Activated T-cell treated with anti-CD3 and anti-CD28 coated beads, Interleukin-2, amount 50 U/mL, for 72 hours (primary cell): Measurements from ENCODE around the gene MANEAL. TPM values are rescaled to one million over a fixed set of nuclear protein-coding genes. Genes with fewer than 3 reads are reported as not detected.
"Not testable (repeated sequence)": the region's sequence is repeated elsewhere in the genome, so short reads cannot be mapped to it uniquely, and the experiment has no call there.

Experiments used
- ATAC-seq, 2 donors: fragments of 150-1000 bp; cut with Tn5 transposase; replicated peaks in 1 of 2; 2 replicates each; pipeline ENCODE4 v1.10.0; 2021; ENCODE audit warnings: moderate library complexity in 2 of 2, mild to moderate bottlenecking in 1 of 2
- DNase-seq, 2 donors: peaks; one replicate each; pipeline ENCODE4 v3.0.0; 2021 to 2022; ENCODE audit warnings: mixed read lengths in 1 of 2
- H3K27ac Mint-ChIP-seq: one replicate; pipeline ENCODE4 v1.8.0; 2022; ENCODE audit warnings: mild to moderate bottlenecking, moderate library complexity, mixed read lengths
- H3K27me3 Mint-ChIP-seq: one replicate; pipeline ENCODE4 v1.8.0; 2022; ENCODE audit warnings: low read depth, mixed read lengths
- H3K36me3 Mint-ChIP-seq, 2 donors: one replicate each; pipeline ENCODE4 v1.8.0; 2022; ENCODE audit warnings: mixed read lengths in 2 of 2, mild to moderate bottlenecking in 1 of 2; ENCODE audit not compliant: insufficient read depth in 2 of 2
- H3K4me1 Mint-ChIP-seq: one replicate; pipeline ENCODE4 v1.8.0; 2022; ENCODE audit warnings: low read depth, mixed read lengths
- H3K4me3 Mint-ChIP-seq, 2 donors: one replicate each; pipeline ENCODE4 v1.8.0; 2022; ENCODE audit warnings: mild to moderate bottlenecking in 2 of 2, mixed read lengths in 2 of 2, moderate library complexity in 2 of 2
- H3K9me3 Mint-ChIP-seq, 2 donors: one replicate each; pipeline ENCODE4 v1.8.0; 2022; ENCODE audit warnings: mixed read lengths in 2 of 2
- total RNA-seq, 2 donors: library from RNA; stranded (reverse); gene quantifications; one replicate each; pipeline ENCODE4 v1.2.3, GENCODE V29; 2022

The MANEAL gene
- total RNA-seq, 2 donors from 2014 or later, result 1.9 to 2.4 TPM

DNA sequence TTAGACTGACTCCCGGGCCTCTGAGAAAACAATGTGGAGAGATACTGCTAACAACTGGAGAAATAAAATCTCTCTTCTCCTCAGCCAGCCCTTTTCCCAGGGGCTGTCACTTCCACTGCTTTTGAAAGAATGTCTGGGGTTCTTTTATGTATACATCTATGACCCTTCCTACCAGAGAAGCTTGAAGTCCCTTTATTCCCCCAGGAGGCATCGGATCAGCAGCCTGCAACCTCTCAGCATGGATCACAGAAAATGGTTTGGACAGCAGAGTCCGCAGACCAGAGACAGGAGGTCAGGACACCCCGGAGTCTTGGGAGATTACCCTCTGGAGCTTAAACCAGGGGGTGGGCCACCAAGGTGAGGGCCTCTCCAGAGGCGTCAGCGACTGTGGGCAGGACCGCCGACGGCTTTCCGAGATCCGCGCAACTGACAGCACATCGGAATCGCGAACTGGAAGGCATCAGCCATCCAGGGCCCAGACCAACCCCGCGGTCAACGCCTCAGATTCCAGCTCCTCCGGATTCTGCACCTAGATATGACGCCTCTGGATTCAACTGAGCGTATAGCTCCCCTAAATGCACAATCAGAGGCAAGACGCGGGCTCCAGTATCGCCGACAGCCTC, 29.7 kb upstream of the MANEAL start:
- peaks cover 72% of the 10 kb centered on the region for H3K27me3 Mint-ChIP-seq
- no peak for DNase-seq
- no peaks in the 10 kb centered on the region for H3K9me3 Mint-ChIP-seq
- H3K4me3 Mint-ChIP-seq, result no peak overlapping the region
- H3K27ac Mint-ChIP-seq, result no peak overlapping the region
- peaks cover 22% of the 10 kb centered on the region for H3K4me1 Mint-ChIP-seq
- no peak for ATAC-seq
- peaks cover 1 to 7% of the 10 kb centered on the region in 2 donors for H3K36me3 Mint-ChIP-seq

DNA sequence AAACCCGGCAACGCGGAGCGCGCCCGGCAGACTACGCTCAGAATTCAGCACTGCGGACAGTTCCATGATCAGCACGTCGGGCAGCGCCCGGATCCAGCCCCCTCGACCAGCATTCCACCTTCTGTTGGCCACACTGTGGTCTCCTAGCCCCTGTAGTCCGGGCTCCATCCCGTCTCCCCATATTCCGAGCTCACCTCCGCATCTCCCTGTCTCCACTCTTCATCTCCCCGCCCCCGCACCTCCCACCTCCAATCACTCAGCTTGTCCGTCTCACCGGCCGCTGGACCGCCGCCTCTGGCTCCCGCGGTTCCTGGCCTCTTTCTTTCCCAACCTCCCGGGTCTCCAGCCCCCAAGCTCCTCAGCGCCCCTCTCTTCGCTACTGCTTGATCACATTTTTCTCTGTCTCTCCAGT, 29.2 kb upstream of the MANEAL start:
- peak overlapping the region in 1 of 2 donors; percentile 61 for H3K4me3 Mint-ChIP-seq
- DNase-seq, result peak; percentile 43 to 65

DNA sequence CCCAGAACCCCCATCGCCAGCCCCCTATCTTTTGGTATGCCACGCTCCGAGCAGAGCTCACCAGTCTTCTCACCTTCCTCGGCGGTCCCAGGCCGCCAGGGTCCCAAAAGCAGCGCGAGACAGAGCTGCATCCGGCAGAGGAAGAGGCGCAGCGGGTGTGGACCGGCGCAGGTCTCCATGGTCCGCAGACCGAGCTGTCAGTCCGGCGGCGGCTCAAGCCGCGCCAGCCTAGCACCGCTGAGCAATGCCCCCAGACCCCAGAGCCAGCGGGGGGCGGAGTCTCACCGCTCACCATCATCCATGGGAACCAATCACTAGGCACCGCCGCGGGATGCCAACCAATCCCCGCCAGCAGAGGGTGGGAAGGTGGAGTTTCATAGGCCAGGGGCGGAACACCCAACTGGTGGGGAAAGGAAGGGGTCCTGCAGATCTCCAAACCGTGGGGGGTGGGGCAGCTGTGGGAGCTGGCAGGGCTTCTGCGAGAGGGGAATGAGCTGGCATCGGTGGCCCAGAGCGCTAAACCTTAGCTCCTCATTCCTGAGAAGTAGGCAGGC, 28.7 kb upstream of the MANEAL start, which contains the start of gene EPHA10:
Gene EPHA10, minus strand, starts transcription at position 233 of the 554 bp plus-strand sequence. Its CDS starts 54 bp downstream, at position 179.
- DNase-seq (no peak), ATAC-seq (no peak)
- Mint-ChIP-seq H3K27me3 (peaks cover 74% of the 10 kb centered on the region), H3K4me1 (peaks cover 22% of the 10 kb centered on the region), H3K36me3 (peaks cover 1 to 7% of the 10 kb centered on the region in 2 donors), H3K9me3 (no peaks in the 10 kb centered on the region), H3K4me3 (peak within 1 kb of the TSS; percentile 70 to 77), H3K27ac (no peak within 1 kb of the TSS)

More for the DNA sequence above, 29.2 kb upstream of the MANEAL start:
- no peaks in the 10 kb centered on the region for H3K9me3 Mint-ChIP-seq
- peak in 1 of 2 donors; percentile 40 for ATAC-seq
- no peak overlapping the region for H3K27ac Mint-ChIP-seq
- peaks cover 1 to 7% of the 10 kb centered on the region in 2 donors for H3K36me3 Mint-ChIP-seq
- peaks cover 22% of the 10 kb centered on the region for H3K4me1 Mint-ChIP-seq
- H3K27me3 Mint-ChIP-seq, result peaks cover 74% of the 10 kb centered on the region

DNA sequence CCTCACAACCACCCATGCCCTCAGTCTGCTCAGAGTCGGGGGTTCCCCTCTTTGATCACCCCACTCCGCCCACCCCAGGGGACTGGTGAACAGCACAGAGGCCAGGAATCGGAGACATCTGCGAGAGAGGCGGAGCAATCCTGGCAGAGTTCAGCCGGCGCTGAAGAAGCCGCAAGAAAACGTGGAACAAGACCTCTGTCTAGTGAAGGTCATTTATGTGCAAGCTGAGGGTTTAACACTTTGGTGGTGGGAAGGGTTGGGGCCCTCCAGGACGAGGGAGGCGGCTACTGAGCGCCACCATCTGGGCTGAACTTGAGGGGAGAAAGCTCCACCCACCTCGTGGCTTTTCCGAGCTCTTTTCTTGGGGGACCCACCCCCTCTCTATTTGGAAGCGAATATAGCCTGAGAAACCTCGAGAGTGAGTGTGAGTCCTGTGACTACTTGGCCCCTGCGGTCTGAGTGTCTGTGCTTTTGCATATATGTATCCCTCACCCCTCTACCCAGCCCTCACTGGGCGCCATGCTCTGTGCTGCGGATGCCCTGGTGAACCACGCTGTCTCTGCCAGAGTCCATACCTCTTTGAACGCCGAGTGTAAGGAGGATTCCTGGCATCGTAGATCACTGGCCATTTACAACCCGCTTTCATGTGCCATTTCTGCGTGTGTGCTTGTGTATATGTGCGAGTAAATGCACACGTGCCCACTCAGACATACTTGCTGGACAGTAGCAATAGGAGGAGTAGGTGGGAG, 27.6 kb upstream of the MANEAL start:
- Mint-ChIP-seq H3K36me3 (peaks cover 1 to 7% of the 10 kb centered on the region in 2 donors), H3K27ac (no peak overlapping the region), H3K27me3 (peaks cover 84% of the 10 kb centered on the region), H3K9me3 (no peaks in the 10 kb centered on the region), H3K4me3 (peak overlapping the region; percentile 70 to 77), H3K4me1 (peaks cover 22% of the 10 kb centered on the region)
- peak; percentile 40 to 44 for DNase-seq
- ATAC-seq, result peak; percentile 79 to 83

DNA sequence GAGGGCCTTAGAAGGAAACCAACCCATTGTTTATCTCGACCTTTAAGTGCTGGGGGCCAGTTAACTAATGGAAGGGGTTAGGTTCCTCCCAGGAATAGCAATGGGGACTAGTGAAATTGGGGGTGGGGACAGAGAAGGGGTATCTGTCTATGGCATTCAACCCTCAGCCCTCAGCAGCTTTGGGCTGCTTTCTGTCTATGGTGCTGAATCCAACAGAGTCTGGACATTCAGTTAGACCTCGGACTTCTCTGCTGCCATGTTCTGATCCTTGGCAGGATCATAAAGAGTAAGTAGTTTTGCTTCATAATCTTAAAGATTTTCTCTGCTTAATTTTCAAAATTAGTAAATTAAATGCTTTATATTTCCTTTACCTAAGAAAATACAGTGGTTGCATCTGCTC, 26.2 kb upstream of the MANEAL start:
- no peak for DNase-seq
- Mint-ChIP-seq H3K4me3 (no peak overlapping the region), H3K4me1 (peaks cover 22% of the 10 kb centered on the region), H3K27me3 (peaks cover 74% of the 10 kb centered on the region), H3K27ac (no peak overlapping the region), H3K36me3 (peaks cover 1 to 7% of the 10 kb centered on the region in 2 donors), H3K9me3 (no peaks in the 10 kb centered on the region)
- no peak for ATAC-seq

DNA sequence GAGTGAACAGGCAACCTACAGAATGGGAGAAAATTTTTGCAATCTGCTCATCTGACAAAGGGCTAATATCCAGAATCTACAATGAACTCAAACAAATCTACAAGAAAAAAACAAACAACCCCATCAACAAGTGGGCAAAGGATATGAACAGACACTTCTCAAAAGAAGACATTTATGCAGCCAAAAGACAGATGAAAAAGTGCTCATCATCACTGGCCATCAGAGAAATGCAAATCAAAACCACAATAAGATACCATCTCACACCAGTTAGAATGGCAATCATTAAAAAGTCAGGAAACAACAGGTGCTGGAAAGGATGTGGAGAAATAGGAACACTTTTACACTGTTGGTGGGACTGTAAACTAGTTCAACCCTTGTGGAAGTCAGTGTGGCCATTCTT, 22.2 kb upstream of the MANEAL start:
- not testable (repeated sequence) for H3K9me3 Mint-ChIP-seq, H3K4me1 Mint-ChIP-seq, H3K36me3 Mint-ChIP-seq, DNase-seq, H3K4me3 Mint-ChIP-seq, ATAC-seq, H3K27ac Mint-ChIP-seq
- H3K27me3 Mint-ChIP-seq, result peaks cover 46% of the 10 kb centered on the region

DNA sequence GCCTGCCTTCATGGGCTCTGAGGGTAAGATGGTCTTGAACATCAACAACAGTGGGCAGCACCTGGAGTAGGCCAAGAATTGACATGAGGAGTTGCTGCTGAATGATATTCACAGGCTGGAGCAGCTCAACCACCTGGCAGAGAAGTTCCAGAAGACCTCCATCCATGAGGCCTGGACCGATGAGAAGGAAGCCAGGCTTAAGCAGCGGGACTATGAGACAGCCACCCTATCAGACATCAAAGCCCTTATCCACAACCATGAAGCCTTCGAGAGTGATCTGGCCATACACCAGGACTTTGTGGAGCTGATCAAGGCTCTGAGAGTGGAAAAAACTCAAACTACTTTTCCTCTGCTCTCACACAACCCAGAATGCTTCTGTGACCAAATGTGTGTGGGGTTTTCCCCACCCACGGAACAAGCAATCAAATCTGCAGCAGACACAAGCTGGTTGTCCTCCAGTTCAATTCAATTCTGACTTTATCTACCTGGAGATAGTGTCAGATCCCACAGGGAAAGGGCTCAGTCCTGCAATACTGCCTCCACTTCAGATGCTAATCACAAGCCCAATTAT, 16.6 kb upstream of the MANEAL start:
- Mint-ChIP-seq H3K4me3 (no peak overlapping the region), H3K9me3 (no peaks in the 10 kb centered on the region), H3K36me3 (no peaks in the 10 kb centered on the region), H3K27me3 (peaks cover 33% of the 10 kb centered on the region), H3K27ac (no peak overlapping the region), H3K4me1 (peaks cover 12% of the 10 kb centered on the region)
- peak; percentile 28 to 34 for ATAC-seq
- peak; percentile 15 to 27 for DNase-seq

DNA sequence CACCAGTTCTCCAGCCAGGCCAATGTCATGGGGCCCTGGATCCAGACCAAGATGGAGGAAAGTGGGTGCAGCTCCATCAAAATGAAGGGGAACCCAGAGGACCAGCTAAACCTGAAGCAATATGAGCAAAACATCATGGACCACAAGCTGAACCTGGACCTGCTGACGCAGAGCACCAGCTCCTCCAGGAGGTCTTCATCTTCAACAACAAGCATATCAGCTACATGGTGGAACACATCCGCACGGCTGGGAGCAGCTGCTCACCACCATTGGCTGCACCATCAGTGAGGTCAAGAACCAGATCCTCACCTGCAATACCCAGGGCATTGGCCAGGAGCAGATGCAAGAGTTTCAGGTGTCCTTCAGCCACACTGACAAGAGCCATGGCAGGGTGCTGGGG, 15.0 kb upstream of the MANEAL start:
- Mint-ChIP-seq H3K27ac (no peak overlapping the region), H3K4me1 (peaks cover 12% of the 10 kb centered on the region), H3K9me3 (no peaks in the 10 kb centered on the region), H3K4me3 (no peak overlapping the region), H3K27me3 (peaks cover 25% of the 10 kb centered on the region), H3K36me3 (no peaks in the 10 kb centered on the region)
- no peak for DNase-seq
- ATAC-seq, result no peak

DNA sequence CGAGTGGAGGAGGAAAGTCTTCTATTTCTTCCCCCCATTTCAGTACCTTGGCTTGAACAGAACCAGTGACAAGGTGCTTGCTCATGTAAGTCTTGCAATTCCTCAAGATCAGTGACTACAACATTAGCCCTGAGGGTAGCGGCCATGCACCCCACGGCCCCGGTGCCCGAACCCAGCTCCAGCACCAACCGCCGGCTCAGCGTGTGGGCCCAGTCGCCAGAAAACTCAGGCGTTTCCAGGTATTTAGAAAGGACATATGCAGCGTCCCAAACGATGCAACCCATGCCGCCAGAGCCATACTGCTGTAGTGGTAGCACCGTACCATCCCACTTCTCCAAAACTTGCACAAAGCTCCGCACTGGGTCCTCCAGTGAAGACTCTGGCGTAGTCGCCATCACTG, 11.2 kb upstream of the MANEAL start:
- Mint-ChIP-seq H3K27ac (no peak overlapping the region), H3K36me3 (no peaks in the 10 kb centered on the region), H3K9me3 (no peaks in the 10 kb centered on the region), H3K27me3 (peaks cover 38% of the 10 kb centered on the region), H3K4me3 (no peak overlapping the region), H3K4me1 (peaks cover 3% of the 10 kb centered on the region)
- ATAC-seq (no peak), DNase-seq (no peak)

DNA sequence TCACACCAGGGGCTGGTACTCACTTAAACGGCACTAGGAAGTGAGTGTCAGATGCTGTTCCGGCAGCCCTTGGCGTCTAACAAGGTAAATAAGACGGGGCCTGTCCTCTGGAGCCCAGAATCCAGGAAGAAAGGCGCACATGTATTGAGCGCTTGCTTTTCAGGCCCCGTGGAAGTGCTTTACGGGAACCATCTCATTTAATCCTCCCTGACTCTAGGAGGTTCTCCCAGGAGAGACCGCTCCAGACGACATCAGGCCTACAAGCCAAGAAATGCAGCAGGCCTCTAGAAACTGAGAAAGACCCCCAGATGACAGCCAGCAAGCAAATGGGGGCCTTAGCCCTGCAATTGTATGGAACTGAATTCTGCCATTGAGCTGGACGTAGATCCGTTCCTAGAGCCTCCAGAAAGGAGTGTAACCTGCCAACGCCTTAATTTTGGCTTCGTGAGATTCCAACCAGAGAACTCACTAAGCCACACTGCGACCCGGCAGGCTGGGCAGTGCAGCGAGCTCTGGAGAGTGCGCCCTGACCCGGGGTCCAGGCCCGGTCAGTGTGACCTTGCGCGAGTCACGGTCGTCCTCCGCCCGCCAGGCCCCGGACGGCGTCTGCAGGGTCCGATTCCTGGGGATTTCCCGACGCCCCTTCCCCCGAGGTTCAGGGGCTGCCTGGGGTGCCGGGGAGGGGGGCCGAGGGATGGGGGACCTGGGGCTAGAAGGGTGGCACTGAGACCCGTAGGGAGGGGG, 532 bp upstream of the MANEAL start:
- Mint-ChIP-seq H3K4me1 (peaks cover 20% of the 10 kb centered on the region), H3K36me3 (peaks cover 0 to under 1% of the 10 kb centered on the region in 2 donors), H3K9me3 (no peaks in the 10 kb centered on the region), H3K27ac (no peak overlapping the region), H3K4me3 (peak overlapping the region; percentile 46 to 56), H3K27me3 (peaks cover 51% of the 10 kb centered on the region)
- no peak for ATAC-seq
- no peak for DNase-seq

DNA sequence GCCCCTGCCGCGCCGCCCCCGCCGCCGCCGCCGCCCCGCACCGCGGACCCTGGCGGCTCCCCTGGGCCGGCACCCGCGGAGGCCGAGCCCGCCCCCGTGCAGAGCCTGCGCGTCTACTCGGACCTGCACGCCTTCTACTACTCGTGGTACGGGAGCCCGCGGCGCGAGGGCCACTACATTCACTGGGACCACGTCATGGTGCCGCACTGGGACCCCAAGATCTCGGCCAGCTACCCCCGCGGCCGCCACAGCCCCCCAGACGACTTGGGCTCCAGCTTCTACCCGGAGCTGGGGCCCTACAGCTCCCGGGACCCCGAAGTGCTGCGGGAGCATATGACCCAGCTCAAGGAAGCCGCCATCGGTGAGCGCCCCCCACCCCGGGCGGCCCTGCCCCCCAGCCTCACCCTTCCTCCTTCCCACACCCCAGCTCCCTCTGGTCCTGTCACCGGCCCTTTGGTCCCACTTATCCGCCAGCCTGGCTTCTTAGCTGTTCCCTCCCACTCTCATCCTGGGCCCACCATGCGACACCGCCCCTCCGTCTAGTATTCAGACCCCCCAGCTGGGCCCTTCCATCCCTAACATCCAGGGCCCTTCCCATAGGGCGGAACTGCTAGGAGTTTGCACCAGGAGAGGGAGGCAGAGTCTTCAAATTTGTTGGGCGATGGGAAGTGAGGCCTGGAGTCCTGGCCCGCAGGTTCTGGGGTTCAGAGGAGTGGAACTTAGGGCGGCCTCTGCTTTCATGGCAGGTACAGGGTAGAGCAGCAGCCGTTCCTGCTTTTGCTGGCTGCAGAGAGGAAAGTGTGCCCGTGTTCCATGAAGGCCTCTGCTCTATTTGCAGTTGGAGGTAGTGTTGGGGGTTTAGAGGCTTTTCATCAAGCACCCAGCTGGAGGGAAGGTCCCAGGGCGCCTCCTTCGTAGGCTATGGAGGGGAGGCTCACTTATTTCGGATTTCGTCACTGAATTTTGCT, 1.0 kb downstream of the MANEAL start:
- DNase-seq (no peak), ATAC-seq (peak; percentile 54 to 59)
- H3K4me1 Mint-ChIP-seq, result peaks cover 20% of the 10 kb centered on the region
- peak overlapping the region; percentile 56 to 84 for H3K4me3 Mint-ChIP-seq
- peaks cover 2 to 3% of the 10 kb centered on the region in 2 donors for H3K36me3 Mint-ChIP-seq
- peaks cover 39% of the 10 kb centered on the region for H3K27me3 Mint-ChIP-seq
- H3K27ac Mint-ChIP-seq, result peak overlapping the region; percentile 41
- H3K9me3 Mint-ChIP-seq, result no peaks in the 10 kb centered on the region
